ENCODE measurements around the gene PGR.

Gene PGR

GRCh38 chr11:100999756-101000155 is 129.9 kb downstream of the PGR start:
- no peak for TF ChIP-seq EZH2phosphoT487 (conservative IDR thresholded peaks at IDR 0.05; ENCODE audit: low read length)
- TF ChIP-seq CTCF (IDR thresholded peaks at IDR 0.05; ENCODE audit: insufficient read depth, low read length, poor library complexity, severe bottlenecking), result no peak
- H3K36me3 ChIP-seq (ENCODE audit: low read length), result no peaks in the 10 kb centered on the region
- H3K9me3 ChIP-seq (ENCODE audit: insufficient read depth, low read length), result no peaks in the 10 kb centered on the region
- H3K9me2 ChIP-seq (replicated peaks; ENCODE audit: insufficient read depth, low read length), result no peaks in the 10 kb centered on the region
- H3K27ac ChIP-seq (ENCODE audit: low read depth, low read length), result no peak overlapping the region
- H3K27me3 ChIP-seq (ENCODE audit: low read length), result no peaks in the 10 kb centered on the region
- no peak overlapping the region for H2AFZ ChIP-seq (ENCODE audit: low read depth, low read length, severe bottlenecking)
- no peak overlapping the region for H3K9ac ChIP-seq (ENCODE audit: low read length)
- no peak overlapping the region for H3K4me3 ChIP-seq (ENCODE audit: insufficient read depth, low read length, poor library complexity, severe bottlenecking)
- no peaks in the 10 kb centered on the region for H4K20me1 ChIP-seq (ENCODE audit: low read depth, low read length)
- H3K79me2 ChIP-seq (ENCODE audit: insufficient read depth, low read length), result no peaks in the 10 kb centered on the region
- H3K4me2 ChIP-seq (ENCODE audit: low read depth, low read length, poor library complexity, severe bottlenecking), result no peak overlapping the region
- no peaks in the 10 kb centered on the region for H3F3A ChIP-seq (ENCODE audit: insufficient read depth)

DNA sequence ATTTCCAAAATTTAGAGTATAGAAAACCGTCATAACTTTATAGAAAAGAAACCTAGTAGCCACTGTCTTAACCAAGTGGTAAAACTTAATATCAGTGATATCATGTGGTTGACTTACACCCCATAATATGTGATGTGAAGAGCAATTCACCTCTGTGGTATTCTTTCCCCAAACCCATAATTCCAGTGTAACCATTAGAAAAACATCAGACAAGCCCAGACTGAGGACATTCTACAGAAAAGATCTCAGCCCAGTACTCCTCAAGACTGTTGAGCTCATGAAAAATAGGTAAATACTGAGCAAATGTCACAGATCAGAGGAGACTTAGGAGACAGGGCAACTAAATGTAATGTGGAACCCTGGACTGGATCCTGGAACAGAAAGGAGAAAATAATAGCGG is 134.6 kb downstream of the PGR start:
- Histone ChIP-seq H4K20me1 (ENCODE audit: low read depth, low read length) (no peaks in the 10 kb centered on the region), H3K9me2 (replicated peaks; ENCODE audit: insufficient read depth, low read length) (no peaks in the 10 kb centered on the region), H3K9ac (ENCODE audit: low read length) (no peak overlapping the region), H3K4me2 (ENCODE audit: low read depth, low read length, poor library complexity, severe bottlenecking) (no peak overlapping the region), H3K4me3 (ENCODE audit: insufficient read depth, low read length, poor library complexity, severe bottlenecking) (no peak overlapping the region), H3K27ac (ENCODE audit: low read depth, low read length) (no peak overlapping the region), H3K36me3 (ENCODE audit: low read length) (no peaks in the 10 kb centered on the region), H2AFZ (ENCODE audit: low read depth, low read length, severe bottlenecking) (no peak overlapping the region), H3K27me3 (ENCODE audit: low read length) (no peaks in the 10 kb centered on the region), H3K79me2 (ENCODE audit: insufficient read depth, low read length) (no peaks in the 10 kb centered on the region), H3K9me3 (ENCODE audit: insufficient read depth, low read length) (no peaks in the 10 kb centered on the region), H3F3A (ENCODE audit: insufficient read depth) (no peaks in the 10 kb centered on the region)
- no peak for TF ChIP-seq EZH2phosphoT487 (conservative IDR thresholded peaks at IDR 0.05; ENCODE audit: low read length)
- TF ChIP-seq CTCF (IDR thresholded peaks at IDR 0.05; ENCODE audit: insufficient read depth, low read length, poor library complexity, severe bottlenecking), result no peak

DNA sequence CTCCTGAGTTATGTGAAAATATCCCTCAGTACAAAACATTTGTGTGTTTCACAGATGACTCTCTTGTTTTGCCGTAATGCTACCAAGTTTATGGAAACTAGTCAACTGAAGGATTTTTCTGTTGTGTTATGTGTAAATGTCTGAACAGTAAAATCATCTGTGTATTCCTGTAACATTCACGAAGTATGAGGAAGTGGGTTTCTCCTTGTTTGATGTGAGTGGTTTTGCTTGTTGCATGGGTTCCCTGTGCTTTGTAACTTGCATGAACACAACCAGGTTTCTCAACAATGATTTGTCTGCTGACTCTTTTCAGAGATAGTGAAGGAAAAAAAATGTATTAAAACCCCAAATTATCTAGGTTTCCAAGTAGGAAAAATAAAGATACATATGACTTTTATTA is 138.1 kb downstream of the PGR start:
- no peaks in the 10 kb centered on the region for H3K79me2 ChIP-seq (ENCODE audit: insufficient read depth, low read length)
- no peak overlapping the region for H3K9ac ChIP-seq (ENCODE audit: low read length)
- no peaks in the 10 kb centered on the region for H3K27me3 ChIP-seq (ENCODE audit: low read length)
- no peak overlapping the region for H3K4me2 ChIP-seq (ENCODE audit: low read depth, low read length, poor library complexity, severe bottlenecking)
- no peaks in the 10 kb centered on the region for H3K9me3 ChIP-seq (ENCODE audit: insufficient read depth, low read length)
- no peaks in the 10 kb centered on the region for H4K20me1 ChIP-seq (ENCODE audit: low read depth, low read length)
- no peaks in the 10 kb centered on the region for H3F3A ChIP-seq (ENCODE audit: insufficient read depth)
- no peaks in the 10 kb centered on the region for H3K9me2 ChIP-seq (replicated peaks; ENCODE audit: insufficient read depth, low read length)
- H3K4me3 ChIP-seq (ENCODE audit: insufficient read depth, low read length, poor library complexity, severe bottlenecking), result no peak overlapping the region
- TF ChIP-seq CTCF (IDR thresholded peaks at IDR 0.05; ENCODE audit: insufficient read depth, low read length, poor library complexity, severe bottlenecking) (no peak), EZH2phosphoT487 (conservative IDR thresholded peaks at IDR 0.05; ENCODE audit: low read length) (no peak)
- no peak overlapping the region for H3K27ac ChIP-seq (ENCODE audit: low read depth, low read length)
- H3K36me3 ChIP-seq (ENCODE audit: low read length), result no peaks in the 10 kb centered on the region
- no peak overlapping the region for H2AFZ ChIP-seq (ENCODE audit: low read depth, low read length, severe bottlenecking)

GRCh38 chr11:100990931-100991330 is 138.7 kb downstream of the PGR start:
- Histone ChIP-seq H3K9ac (ENCODE audit: low read length) (no peak overlapping the region), H3K36me3 (ENCODE audit: low read length) (no peaks in the 10 kb centered on the region)
- TF ChIP-seq CTCF (IDR thresholded peaks at IDR 0.05; ENCODE audit: insufficient read depth, low read length, poor library complexity, severe bottlenecking), result no peak
- no peak for TF ChIP-seq EZH2phosphoT487 (conservative IDR thresholded peaks at IDR 0.05; ENCODE audit: low read length)

More at GRCh38 chr11:100990931-100991330, 138.7 kb downstream of the PGR start:
- Histone ChIP-seq H3K27ac (ENCODE audit: low read depth, low read length) (no peak overlapping the region), H3K79me2 (ENCODE audit: insufficient read depth, low read length) (no peaks in the 10 kb centered on the region), H3K4me2 (ENCODE audit: low read depth, low read length, poor library complexity, severe bottlenecking) (no peak overlapping the region), H4K20me1 (ENCODE audit: low read depth, low read length) (no peaks in the 10 kb centered on the region), H2AFZ (ENCODE audit: low read depth, low read length, severe bottlenecking) (no peak overlapping the region), H3K27me3 (ENCODE audit: low read length) (no peaks in the 10 kb centered on the region), H3K9me3 (ENCODE audit: insufficient read depth, low read length) (no peaks in the 10 kb centered on the region), H3K4me3 (ENCODE audit: insufficient read depth, low read length, poor library complexity, severe bottlenecking) (no peak overlapping the region), H3K9me2 (replicated peaks; ENCODE audit: insufficient read depth, low read length) (no peaks in the 10 kb centered on the region), H3F3A (ENCODE audit: insufficient read depth) (no peaks in the 10 kb centered on the region)

Measured in SU-DHL-6 (cell line).